NCI-H1436 treated with DMSO at 0.1 percent for 48 hours (cell line): ENCODE measurements around the gene UBAP1.
A peak's percentile ranks its signal among the peaks of the same experiment; 100 is the strongest.
"Not testable (repeated sequence)": the region's sequence is repeated elsewhere in the genome, so short reads cannot be mapped to it uniquely, and the experiment has no call there.

Source experiments
- DNase-seq: peaks from one replicate; lab custom pipeline; 2025; lab: John Stamatoyannopoulos, UW

UBAP1 gene

DNA sequence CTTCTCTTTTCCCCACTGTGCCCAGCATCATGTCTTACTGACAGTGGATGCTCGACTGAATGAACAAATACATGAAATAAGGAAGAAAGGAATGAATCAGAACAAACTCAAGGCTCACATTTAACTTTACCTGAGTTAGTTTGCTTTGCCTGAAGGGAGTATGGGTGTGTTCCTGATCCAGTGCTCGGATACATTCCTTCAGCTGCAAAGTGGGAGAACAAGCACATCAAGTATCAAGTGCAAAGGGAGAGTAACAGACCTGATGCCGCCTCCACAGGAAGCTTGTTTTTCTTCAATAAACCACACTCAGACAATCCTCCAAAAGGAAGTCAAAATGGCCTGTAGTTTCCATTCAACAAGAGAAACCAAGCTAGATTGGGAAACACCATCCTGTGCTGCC is 84.1 kb downstream of the UBAP1 start:
- DNase-seq: no peak

DNA sequence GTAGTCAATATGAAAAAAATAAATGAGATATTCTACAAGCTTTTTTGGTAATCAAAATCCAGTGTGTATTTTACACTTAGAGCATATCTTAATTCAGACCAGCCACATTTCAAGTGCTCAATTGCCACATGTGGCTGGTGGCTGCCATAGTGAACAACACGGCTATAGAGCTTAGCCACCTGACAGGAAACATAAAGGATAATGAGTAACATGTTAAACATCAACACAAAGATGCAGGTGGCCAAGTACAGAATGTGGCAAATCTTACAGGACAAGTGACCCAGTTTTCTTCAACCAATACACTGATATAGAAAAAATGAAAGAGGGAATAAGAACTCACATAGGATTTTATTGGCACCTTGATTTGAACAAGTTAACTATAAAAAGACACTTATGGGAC is 88.8 kb downstream of the UBAP1 start:
- DNase-seq: peak; percentile 21

DNA sequence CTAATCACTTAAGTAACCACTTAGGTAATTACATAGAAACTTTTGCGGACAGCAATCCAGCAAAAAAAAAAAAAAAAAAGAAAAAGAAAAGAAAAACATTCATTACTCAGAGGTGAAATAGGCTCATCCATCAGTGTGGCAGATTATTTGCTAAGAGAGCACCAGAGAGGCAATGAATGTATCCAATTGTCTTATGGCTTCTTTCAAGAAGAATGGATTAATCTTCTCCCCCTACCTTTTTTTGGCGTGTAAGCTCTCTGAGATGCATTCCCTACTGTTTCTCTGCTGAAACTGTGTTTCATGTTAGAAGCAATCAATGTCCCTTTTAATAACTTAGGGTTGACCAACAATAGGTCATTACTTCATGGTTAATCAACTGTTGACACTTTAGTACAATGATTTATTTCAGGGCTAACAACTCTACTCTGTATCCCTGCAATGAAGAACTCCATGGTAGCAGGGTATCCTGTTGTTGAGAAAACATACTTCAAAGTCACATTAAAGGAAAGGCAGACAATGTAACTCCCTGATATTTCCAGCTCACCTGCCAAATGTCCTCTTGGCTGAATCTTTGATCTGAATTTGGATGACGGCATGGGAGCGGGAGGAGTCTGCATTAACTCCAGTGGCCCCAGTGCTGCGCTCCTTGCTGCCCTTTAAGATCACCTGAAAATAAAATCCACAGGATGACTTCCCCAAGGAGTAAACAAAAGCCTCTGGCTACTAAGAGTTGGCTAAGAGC is 92.6 kb downstream of the UBAP1 start:
- DNase-seq: no peak

DNA sequence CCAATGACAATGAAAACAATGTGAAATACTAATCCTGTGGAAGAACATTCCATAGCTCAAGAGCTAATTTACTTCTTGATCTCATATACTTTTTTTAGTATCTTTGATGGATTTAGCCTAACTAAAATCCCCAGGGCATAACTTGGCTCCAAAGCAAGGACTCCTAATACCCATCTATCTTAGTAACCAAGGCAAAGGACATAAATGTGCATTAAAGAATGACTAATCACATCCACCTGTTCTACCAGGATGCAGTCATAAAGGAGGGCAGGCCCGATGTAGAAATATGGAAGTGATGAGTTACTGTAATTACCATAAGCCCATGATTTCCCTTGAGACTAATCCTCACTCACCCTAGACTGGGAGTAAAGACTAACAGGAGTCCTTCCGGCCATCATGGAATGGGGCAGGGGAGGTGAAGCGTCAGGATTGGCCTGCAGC is 93.3 kb downstream of the UBAP1 start:
- no peak for DNase-seq

DNA sequence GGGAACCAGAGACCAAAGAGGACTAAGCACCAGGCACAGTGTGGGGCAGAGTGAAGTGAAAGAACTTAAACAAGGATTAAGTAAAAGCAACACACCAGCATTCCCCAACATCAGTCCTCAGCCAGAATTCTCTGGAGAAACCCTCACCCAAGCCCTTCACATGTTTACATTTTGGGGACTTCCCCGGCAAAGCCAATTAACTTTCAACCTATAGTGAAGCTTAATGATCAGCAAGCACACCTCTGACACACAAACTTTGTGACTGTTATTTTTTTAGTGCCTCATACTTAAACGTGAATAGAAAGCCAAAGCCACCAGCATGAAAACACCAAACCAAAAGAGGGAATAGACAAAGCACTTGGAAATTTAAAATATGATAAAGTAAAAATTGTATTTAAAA is 94.7 kb downstream of the UBAP1 start:
- DNase-seq: not testable (repeated sequence)

DNA sequence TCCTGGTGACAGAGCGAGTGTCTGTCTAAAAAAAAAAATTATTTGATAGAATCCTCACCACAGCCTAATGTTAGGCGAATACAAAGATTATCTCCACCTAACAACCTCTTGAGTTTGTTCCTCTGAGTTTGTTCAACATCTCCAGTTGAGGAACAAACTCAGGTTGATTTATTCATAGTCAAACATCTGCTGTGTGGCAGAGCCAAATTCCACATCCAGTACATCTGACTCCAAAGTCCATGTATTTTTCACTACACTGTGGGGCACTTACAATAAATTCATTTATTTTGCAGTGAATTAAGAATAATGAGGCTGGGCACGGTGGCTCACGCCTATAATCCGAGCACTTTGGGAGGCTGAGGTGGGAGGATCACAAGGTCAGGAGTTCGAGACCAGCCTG is 97.0 kb downstream of the UBAP1 start:
- DNase-seq: no peak

DNA sequence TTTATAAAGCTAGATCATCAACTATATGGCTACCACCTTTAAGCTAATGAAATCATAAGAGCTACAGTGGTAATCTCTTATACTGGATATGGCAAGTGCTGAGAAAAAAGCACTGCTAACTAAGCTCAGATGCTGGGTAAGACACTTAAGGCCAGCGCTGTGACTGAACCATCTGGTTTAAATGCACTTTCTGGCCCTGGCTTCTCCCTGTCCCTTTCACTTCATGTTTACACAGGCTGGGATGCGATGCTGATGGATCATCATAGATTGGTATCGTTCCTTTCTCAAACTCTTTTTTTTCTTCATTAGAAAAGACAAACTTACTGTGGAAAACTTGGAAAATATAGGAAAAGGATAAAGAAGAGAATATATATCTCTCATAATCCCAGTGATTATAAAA is 97.9 kb downstream of the UBAP1 start:
- DNase-seq: no peak

DNA sequence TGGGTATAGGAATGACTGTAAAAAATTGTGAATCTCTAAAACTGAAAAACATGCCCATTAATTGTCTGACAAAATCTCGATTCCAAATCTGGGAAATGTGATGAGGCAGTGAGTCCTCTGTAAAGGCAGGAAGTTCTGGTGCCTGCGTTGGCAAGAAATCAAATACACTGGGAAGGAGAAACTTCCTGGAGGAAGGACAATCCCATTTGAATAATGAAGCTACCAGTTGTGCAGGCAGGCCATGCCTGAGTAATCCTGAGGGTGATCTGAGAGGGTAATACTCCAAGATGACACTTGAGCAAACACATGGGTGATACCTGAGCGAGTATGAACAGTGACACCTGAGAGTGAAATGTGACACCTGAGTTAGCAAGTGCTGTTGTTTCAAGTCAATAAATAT is 100.6 kb downstream of the UBAP1 start:
- DNase-seq: no peak

DNA sequence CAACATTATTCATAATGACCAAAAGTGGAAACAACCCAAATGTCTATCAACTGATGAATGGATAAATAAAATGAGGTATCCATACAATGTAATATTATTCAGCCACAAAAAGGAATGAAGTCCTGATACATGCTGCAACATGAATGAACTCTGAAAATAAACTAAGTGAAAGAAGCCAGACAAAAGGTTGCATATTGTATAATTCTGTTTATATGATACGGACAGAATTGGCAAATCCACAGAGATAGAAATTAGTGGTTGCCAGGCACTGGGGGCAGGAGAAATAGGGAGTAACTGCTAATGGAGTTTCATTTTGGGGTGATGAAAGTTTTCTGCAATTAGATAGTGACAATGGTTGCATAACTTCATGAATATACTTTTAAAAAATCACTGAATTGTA is 103.3 kb downstream of the UBAP1 start:
- no peak for DNase-seq

DNA sequence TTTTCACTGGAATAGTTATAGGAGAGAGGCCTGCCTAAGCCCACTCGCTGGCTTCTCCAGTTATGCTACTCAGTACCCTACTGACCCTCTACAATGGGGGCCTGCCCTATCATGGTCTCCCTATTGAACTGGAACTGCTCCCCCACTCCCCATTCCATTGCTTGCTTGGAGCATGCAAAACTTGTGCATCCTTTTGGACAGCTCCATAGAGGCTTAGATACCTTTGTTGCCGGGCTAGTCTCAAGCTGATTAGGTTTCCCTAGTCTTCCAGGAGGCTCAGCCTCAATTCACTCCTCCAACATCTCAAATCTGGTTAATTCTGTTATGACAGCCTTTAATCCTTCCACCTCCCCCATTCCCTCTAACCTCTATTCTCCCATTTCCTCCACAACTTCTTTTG is 110.3 kb downstream of the UBAP1 start:
- DNase-seq: no peak

DNA sequence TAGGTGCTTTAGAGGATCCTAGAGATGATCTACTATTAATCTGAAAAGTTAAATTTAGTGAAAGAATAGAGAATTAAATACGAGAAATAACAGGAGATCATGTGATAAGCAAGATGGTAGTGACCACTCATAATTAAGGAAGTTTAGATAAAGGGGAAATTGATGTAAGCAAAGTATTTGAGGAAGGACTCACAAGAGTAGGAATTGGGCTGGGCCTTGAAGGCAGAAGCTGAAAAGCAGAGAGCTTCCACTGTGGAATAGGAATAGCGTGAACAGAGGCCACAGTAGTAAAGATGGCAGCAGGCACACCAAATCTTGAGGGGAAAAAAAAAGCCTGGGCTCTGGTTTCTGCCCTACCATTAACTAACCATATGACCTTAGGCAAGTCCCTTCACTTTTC is 112.2 kb downstream of the UBAP1 start:
- no peak for DNase-seq

DNA sequence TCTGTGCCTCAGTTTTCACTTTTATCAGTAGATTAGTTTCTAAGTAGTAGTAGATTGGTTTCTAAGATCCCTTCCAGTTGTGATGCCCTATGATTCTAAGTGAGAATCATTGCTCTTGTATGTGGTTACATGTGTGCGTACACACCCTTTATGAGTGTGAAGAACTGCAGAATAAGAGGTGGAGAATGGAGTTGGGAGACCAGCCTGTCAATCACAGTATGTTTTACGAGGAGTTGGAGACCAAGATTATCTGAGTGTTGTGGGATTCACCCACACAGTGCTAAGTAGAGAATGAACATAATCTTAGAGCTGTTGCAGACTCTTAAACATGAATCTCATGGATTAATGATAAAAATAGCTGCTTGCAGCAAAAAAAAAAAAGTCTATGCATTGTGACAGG is 112.6 kb downstream of the UBAP1 start:
- no peak for DNase-seq

DNA sequence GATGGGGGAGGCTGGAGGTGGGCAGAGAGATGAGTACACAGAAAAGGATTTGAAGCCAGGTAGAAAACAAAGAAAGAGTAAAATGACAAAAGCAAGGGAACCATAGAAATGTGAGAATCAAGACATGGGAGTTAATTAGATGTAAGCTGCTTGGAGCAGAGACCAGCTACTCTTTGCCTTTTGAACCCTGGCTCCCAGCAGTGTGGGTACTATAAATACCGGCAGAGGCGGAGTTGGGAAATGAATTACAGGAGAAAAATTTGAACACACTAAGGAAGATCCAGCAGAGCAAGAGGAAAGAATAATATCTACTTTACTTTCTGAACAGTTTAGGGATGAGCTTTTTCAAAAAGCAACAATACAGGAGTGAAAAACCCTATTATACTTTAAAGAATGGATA is 113.7 kb downstream of the UBAP1 start:
- DNase-seq: no peak

DNA sequence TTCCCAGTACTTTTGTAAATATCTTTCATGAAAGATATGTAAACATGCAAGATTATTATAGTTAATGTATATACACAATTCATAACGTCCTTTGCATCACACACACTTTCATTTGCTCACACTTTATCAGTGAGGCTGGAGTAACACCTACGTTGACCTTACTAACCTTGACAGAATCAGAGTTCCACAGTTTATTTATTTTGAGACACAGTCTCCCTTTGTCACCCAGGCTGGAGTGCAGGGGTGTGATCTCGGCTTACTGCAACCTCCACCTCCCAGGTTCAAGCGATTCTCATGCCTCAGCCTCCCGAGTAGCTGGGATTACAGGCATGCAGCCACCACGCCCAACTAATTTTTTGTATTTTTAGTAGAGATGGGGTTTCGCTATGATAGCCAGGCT is 122.2 kb downstream of the UBAP1 start:
- DNase-seq: not testable (repeated sequence)
